PC-3 (cell line): ENCODE data around the gene RHOH. TPM values are rescaled to one million over a fixed set of nuclear protein-coding genes. Genes with fewer than 3 reads are reported as not detected.

Experiments used
- ATAC-seq: fragments of 200-7000 bp; cut with Tn5 transposase; 2 replicates; pipeline ENCODE4 v1.9.1; 2020; ENCODE audit warnings: mild to moderate bottlenecking, moderate library complexity
- BruUV-seq: library from RNA; stranded (reverse); fragments of 400-500 nt; replicated peaks from 2 replicates; lab custom pipeline; 2021; lab: Mats Ljungman, UMichigan
- CTCF ChIA-PET: fragments of 300-600 bp; sonication (Branson Sonifier 250); formaldehyde crosslinking; loops from one replicate; lab custom pipeline; 2022; ENCODE audit warnings: antibody characterized with exemption; lab: Charles Lee
- POLR2A ChIA-PET: fragments of 300-600 bp; sonication (Branson Sonifier 250); formaldehyde crosslinking; loops from one replicate; lab custom pipeline; 2022; ENCODE audit warnings: antibody characterized with exemption; ENCODE audit not compliant: unreplicated experiment; lab: Charles Lee
- DNase-seq: peaks from one replicate; pipeline ENCODE4 v3.0.0-alpha.2; 2015
- H2AFZ ChIP-seq: fragments of 300-600 bp; sonication (generic); 2 replicates; pipeline ENCODE4 v1.6.0; 2016; ENCODE audit warnings: antibody characterized with exemption, low read length
- H3F3A ChIP-seq: fragments of 300-600 bp; sonication (generic); one replicate; pipeline ENCODE4 v1.6.0; 2017; ENCODE audit warnings: antibody characterized with exemption, low read length, control low read depth, mild to moderate bottlenecking; ENCODE audit not compliant: unreplicated experiment
- H3K27ac ChIP-seq: fragments of 300-600 bp; sonication (generic); 2 replicates; pipeline ENCODE4 v1.5.1; 2016; ENCODE audit warnings: mild to moderate bottlenecking, low read length
- H3K27me3 ChIP-seq: fragments of 300-600 bp; sonication (generic); 2 replicates; pipeline ENCODE4 v1.6.1; 2016; ENCODE audit warnings: low read length, mixed read lengths
- H3K36me3 ChIP-seq: fragments of 300-600 bp; sonication (generic); 2 replicates; pipeline ENCODE4 v1.6.1; 2016; ENCODE audit warnings: low read depth, mixed run types, low read length, mixed read lengths
- H3K4me1 ChIP-seq: fragments of 300-600 bp; sonication (generic); 2 replicates; pipeline ENCODE4 v1.5.1; 2016; ENCODE audit warnings: low read length; ENCODE audit not compliant: insufficient read depth
- H3K4me2 ChIP-seq: fragments of 300-600 bp; sonication (generic); 2 replicates; pipeline ENCODE4 v1.6.0; 2016; ENCODE audit warnings: low read length
- H3K4me3 ChIP-seq: fragments of 300-600 bp; sonication (generic); 2 replicates; pipeline ENCODE4 v1.5.1; 2016; ENCODE audit warnings: mild to moderate bottlenecking, low read length, mixed read lengths
- H3K79me2 ChIP-seq: fragments of 300-600 bp; sonication (generic); 2 replicates; pipeline ENCODE4 v1.6.1; 2017; ENCODE audit warnings: low read length, mixed read lengths
- H3K9ac ChIP-seq: fragments of 300-600 bp; sonication (generic); 2 replicates; pipeline ENCODE4 v1.6.0; 2016; ENCODE audit warnings: mild to moderate bottlenecking, low read length
- H3K9me2 ChIP-seq: fragments of 300-600 bp; sonication (generic); replicated peaks from 2 replicates; pipeline ENCODE4 v1.6.1; 2016; ENCODE audit warnings: mixed run types, low read length, mixed read lengths
- H3K9me3 ChIP-seq: fragments of 300-600 bp; sonication (generic); 2 replicates; pipeline ENCODE4 v1.6.1; 2016; ENCODE audit warnings: low read length, mixed read lengths
- H4K20me1 ChIP-seq: fragments of 300-600 bp; sonication (generic); 2 replicates; pipeline ENCODE4 v1.6.1; 2016; ENCODE audit warnings: low read length, mixed read lengths
- EZH2 ChIP-seq: fragments of 300-600 bp; sonication (generic); IDR thresholded peaks from one replicate; pipeline ENCODE4 v1.6.1; 2017; ENCODE audit warnings: antibody characterized with exemption, mild to moderate bottlenecking, low read length; ENCODE audit not compliant: unreplicated experiment
- EZH2phosphoT487 ChIP-seq: fragments of 300-600 bp; sonication (generic); IDR thresholded peaks from 2 replicates; pipeline ENCODE4 v1.6.1; 2018; ENCODE audit warnings: mild to moderate bottlenecking, antibody characterized with exemption, low read length, borderline replicate concordance
- intact Hi-C: fragments of 100-400 bp; cut with micrococcal nuclease; formaldehyde crosslinking; loops from 2 replicates; pipeline ENCODE4 v1.9.0; 2023
- total RNA-seq: library from RNA; depleted of rRNA; stranded (reverse); fragments of >200 nt; gene quantifications from 2 replicates; pipeline ENCODE4 v1.2.3, GENCODE V29; 2014
- TF ChIP-seq, protein P1 (sequence below): fragments of 300-600 bp; sonication (generic); conservative IDR thresholded peaks from 2 replicates; pipeline ENCODE4 v1.5.1; 2017; ENCODE audit warnings: antibody characterized with exemption, low read depth, mild to moderate bottlenecking, low read length

The RHOH gene
- total RNA-seq, 1 experiment from 2014 or later: not detected

DNA sequence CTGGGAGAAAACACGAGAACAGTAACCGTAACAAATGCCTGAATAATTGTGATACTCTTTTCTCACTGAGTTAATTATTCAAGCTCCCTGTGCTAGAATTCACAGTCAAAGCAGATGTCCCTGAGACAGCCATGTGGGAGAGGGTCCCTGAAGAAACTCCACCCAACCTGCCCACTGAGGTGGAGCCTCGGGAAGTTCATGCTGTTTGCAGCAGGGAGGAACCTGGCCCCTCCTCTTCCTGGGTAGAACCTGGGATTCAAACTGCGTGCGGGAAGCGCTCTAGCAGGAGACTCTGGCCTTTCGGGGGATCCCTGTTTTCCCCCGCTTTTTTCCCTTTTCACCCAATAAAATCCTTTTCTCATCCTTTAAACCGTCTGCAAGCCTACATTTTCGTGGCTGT is 20.2 kb upstream of the RHOH start:
- Histone ChIP-seq H3K4me2 (no peak overlapping the region), H3K9me3 (no peaks in the 10 kb centered on the region), H3K4me1 (peaks cover 8% of the 10 kb centered on the region), H3K79me2 (no peaks in the 10 kb centered on the region), H2AFZ (no peak overlapping the region), H4K20me1 (no peaks in the 10 kb centered on the region), H3K27ac (no peak overlapping the region), H3K9me2 (no peaks in the 10 kb centered on the region), H3K27me3 (no peaks in the 10 kb centered on the region), H3K9ac (no peak overlapping the region), H3F3A (no peaks in the 10 kb centered on the region), H3K36me3 (no peaks in the 10 kb centered on the region), H3K4me3 (no peak overlapping the region)
- intact Hi-C loops: no loop called here
- TF ChIP-seq, protein P1, sequence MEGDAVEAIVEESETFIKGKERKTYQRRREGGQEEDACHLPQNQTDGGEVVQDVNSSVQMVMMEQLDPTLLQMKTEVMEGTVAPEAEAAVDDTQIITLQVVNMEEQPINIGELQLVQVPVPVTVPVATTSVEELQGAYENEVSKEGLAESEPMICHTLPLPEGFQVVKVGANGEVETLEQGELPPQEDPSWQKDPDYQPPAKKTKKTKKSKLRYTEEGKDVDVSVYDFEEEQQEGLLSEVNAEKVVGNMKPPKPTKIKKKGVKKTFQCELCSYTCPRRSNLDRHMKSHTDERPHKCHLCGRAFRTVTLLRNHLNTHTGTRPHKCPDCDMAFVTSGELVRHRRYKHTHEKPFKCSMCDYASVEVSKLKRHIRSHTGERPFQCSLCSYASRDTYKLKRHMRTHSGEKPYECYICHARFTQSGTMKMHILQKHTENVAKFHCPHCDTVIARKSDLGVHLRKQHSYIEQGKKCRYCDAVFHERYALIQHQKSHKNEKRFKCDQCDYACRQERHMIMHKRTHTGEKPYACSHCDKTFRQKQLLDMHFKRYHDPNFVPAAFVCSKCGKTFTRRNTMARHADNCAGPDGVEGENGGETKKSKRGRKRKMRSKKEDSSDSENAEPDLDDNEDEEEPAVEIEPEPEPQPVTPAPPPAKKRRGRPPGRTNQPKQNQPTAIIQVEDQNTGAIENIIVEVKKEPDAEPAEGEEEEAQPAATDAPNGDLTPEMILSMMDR: no peak
- TF ChIP-seq EZH2phosphoT487: no peak
- ChIA-PET CTCF (no interaction called here), POLR2A (no interaction called here)
- no TSS peak for BruUV-seq
- DNase-seq: no peak
- no peak for ATAC-seq

DNA sequence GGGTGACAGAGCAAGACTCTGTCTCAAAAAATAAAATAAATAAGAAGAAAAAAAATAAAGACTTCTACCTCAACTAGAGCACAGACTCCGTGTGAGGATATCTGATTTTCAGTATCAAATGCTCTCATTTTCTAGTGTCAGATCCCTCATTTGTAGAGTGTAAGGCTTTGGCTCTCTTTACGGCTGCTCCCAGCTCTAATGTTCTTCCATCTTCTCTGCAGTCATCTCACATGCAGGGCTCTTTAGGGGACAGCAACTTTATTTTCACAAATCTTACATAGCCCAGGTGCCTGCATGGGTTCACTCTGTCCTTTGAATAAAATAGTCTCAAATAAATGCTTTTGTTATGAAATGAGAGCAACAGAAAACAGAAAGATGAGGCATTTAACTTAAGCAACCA is 19.2 kb upstream of the RHOH start:
- ATAC-seq (no peak), DNase-seq (no peak)
- Histone ChIP-seq H3F3A (no peaks in the 10 kb centered on the region), H3K4me3 (no peak overlapping the region), H2AFZ (no peak overlapping the region), H3K4me2 (no peak overlapping the region), H3K9ac (no peak overlapping the region), H4K20me1 (no peaks in the 10 kb centered on the region), H3K4me1 (peaks cover 8% of the 10 kb centered on the region), H3K27ac (no peak overlapping the region), H3K9me2 (no peaks in the 10 kb centered on the region), H3K9me3 (no peaks in the 10 kb centered on the region), H3K27me3 (no peaks in the 10 kb centered on the region), H3K79me2 (no peaks in the 10 kb centered on the region), H3K36me3 (no peaks in the 10 kb centered on the region)
- TF ChIP-seq EZH2 (no peak), EZH2phosphoT487 (no peak)
- TF ChIP-seq, protein P1: no peak
- intact Hi-C loops: no loop called here
- ChIA-PET CTCF (no interaction called here), POLR2A (no interaction called here)
- BruUV-seq: no TSS peak

DNA sequence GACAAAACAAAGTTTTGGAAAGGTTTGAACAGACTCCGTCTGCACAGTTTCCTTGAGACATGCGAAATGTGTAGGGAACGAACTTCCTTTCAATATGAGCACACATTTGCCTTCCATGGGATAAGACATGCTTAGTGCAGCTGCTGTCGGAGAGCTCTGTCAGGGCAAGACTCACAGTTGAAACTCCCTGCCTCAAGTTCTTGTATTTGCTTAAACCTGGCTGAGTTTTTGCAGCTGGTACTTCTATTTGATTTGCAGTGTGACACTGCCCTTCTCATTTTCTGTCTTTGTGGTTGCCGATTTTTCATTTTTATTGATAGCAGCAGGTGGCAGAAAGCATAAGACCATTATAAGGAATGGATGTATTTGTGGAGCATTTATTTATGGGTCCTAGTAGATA is 18.2 kb upstream of the RHOH start:
- Histone ChIP-seq H4K20me1 (no peaks in the 10 kb centered on the region), H3K27ac (no peak overlapping the region), H3K4me1 (peaks cover 8% of the 10 kb centered on the region), H3K9me2 (no peaks in the 10 kb centered on the region), H3K9ac (no peak overlapping the region), H3K4me2 (no peak overlapping the region), H2AFZ (no peak overlapping the region), H3K27me3 (no peaks in the 10 kb centered on the region), H3K9me3 (no peaks in the 10 kb centered on the region), H3K36me3 (no peaks in the 10 kb centered on the region), H3F3A (no peaks in the 10 kb centered on the region), H3K79me2 (no peaks in the 10 kb centered on the region), H3K4me3 (no peak overlapping the region)
- DNase-seq (no peak), ATAC-seq (no peak)
- TF ChIP-seq, protein P1: no peak
- TF ChIP-seq EZH2 (no peak), EZH2phosphoT487 (no peak)
- intact Hi-C loops: no loop called here
- CTCF ChIA-PET: no interaction called here
- BruUV-seq: no TSS peak
- POLR2A ChIA-PET: no interaction called here
